ENCODE results near the gene SLC16A13. TPM values are rescaled to one million over a fixed set of nuclear protein-coding genes. Genes with fewer than 3 reads are reported as not detected.
"Not testable (repeated sequence)": the region's sequence is repeated elsewhere in the genome, so short reads cannot be mapped to it uniquely, and the experiment has no call there.

The SLC16A13 gene
- total and polyA plus RNA-seq, 4 donors: 2.3 to 43.2 (median 29.9) TPM

GRCh38 chr17:6986676-6987075 is 49.1 kb upstream of the SLC16A13 start:
- 87% methylated on average over 3 of the region's 3 CpGs for WGBS
- H3K27ac ChIP-seq (ENCODE audit: low read depth in 1 of 2, low read length in 2 of 2): no peak overlapping the region
- no peak for DNase-seq (ENCODE audit: low spot score)
- no peak for TF ChIP-seq FOXA1 (IDR thresholded peaks at IDR 0.05)
- no peak for TF ChIP-seq HNF4A (conservative IDR thresholded peaks at IDR 0.05)
- TF ChIP-seq, protein P1, sequence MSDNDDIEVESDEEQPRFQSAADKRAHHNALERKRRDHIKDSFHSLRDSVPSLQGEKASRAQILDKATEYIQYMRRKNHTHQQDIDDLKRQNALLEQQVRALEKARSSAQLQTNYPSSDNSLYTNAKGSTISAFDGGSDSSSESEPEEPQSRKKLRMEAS (IDR thresholded peaks at IDR 0.05): no peak
- no peak for TF ChIP-seq CTCF (IDR thresholded peaks at IDR 0.05; ENCODE audit: low read depth, low read length, missing input control)
- TF ChIP-seq YY1 (IDR thresholded peaks at IDR 0.05): no peak
- no peak for TF ChIP-seq RXRA (IDR thresholded peaks at IDR 0.05)
- H3K4me1 ChIP-seq (ENCODE audit: control insufficient read depth in 4 of 4, insufficient read depth in 4 of 4, low read length in 3 of 4): no peaks in the 10 kb centered on the region
- H3K36me3 ChIP-seq (ENCODE audit: control insufficient read depth in 4 of 4, insufficient read depth in 3 of 4, low read depth in 1 of 4, low read length in 3 of 4): no peaks in the 10 kb centered on the region
- no peaks in the 10 kb centered on the region for H3K9me3 ChIP-seq (ENCODE audit: control insufficient read depth in 4 of 4, low read length in 3 of 4)
- no peak overlapping the region for H3K4me3 ChIP-seq (ENCODE audit: low read depth in 1 of 3, low read length in 3 of 3)
- no peaks in the 10 kb centered on the region for H3K27me3 ChIP-seq (ENCODE audit: control insufficient read depth in 4 of 4, insufficient read depth in 4 of 4, low read length in 3 of 4)
- H3K9ac ChIP-seq (ENCODE audit: low read depth in 1 of 2, low read length in 2 of 2): no peak overlapping the region

DNA sequence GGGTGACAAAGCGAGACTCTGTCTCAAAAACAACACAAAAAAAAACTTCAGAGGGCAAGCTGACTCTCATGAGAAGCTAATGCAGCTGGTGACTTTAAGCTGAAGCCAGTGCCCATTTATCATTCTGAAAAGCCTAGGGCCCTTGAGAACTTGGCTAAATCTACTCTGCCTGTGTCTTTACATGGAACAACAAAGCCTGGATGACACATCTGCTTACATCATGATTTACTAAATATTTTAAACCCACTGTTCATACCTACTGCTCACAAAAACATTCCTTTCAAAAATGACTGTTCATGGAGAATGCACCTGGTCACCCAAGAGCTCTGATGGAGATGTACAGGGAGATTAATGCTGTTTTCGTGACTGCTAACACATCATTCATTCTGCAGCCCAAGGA is 46.0 kb upstream of the SLC16A13 start:
- whole genome bisulfite sequencing: 95% methylated on average over 2 of the region's 2 CpGs
- H3K27me3 ChIP-seq (ENCODE audit: control insufficient read depth in 4 of 4, insufficient read depth in 4 of 4, low read length in 3 of 4): no peaks in the 10 kb centered on the region
- no peaks in the 10 kb centered on the region for H3K4me1 ChIP-seq (ENCODE audit: control insufficient read depth in 4 of 4, insufficient read depth in 4 of 4, low read length in 3 of 4)
- H3K36me3 ChIP-seq (ENCODE audit: control insufficient read depth in 4 of 4, insufficient read depth in 3 of 4, low read depth in 1 of 4, low read length in 3 of 4): no peaks in the 10 kb centered on the region
- no peaks in the 10 kb centered on the region for H3K9me3 ChIP-seq (ENCODE audit: control insufficient read depth in 4 of 4, low read length in 3 of 4)
- H3K27ac ChIP-seq (ENCODE audit: low read depth in 1 of 2, low read length in 2 of 2): no peak overlapping the region
- no peak overlapping the region for H3K9ac ChIP-seq (ENCODE audit: low read depth in 1 of 2, low read length in 2 of 2)
- DNase-seq (ENCODE audit: low spot score): no peak
- H3K4me3 ChIP-seq (ENCODE audit: low read depth in 1 of 3, low read length in 3 of 3): no peak overlapping the region
- TF ChIP-seq GABPA (IDR thresholded peaks at IDR 0.05 in 1 of 2, conservative IDR thresholded peaks at IDR 0.05 in 1 of 2): no peak
- TF ChIP-seq JUND (IDR thresholded peaks at IDR 0.05): no peak
- TF ChIP-seq, protein P2, sequence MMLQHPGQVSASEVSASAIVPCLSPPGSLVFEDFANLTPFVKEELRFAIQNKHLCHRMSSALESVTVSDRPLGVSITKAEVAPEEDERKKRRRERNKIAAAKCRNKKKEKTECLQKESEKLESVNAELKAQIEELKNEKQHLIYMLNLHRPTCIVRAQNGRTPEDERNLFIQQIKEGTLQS (IDR thresholded peaks at IDR 0.05): no peak
- no peak for TF ChIP-seq RAD21 (IDR thresholded peaks at IDR 0.05)
- no peak for TF ChIP-seq SP1 (IDR thresholded peaks at IDR 0.05)
- TF ChIP-seq FOXA2 (IDR thresholded peaks at IDR 0.05): no peak
- TF ChIP-seq HNF4G (IDR thresholded peaks at IDR 0.05): no peak

GRCh38 chr17:6993613-6994056 is 42.2 kb upstream of the SLC16A13 start:
- WGBS: 80% methylated on average over 5 of the region's 5 CpGs
- DNase-seq (ENCODE audit: low spot score); H3K27ac ChIP-seq (ENCODE audit: low read depth in 1 of 2, low read length in 2 of 2): not testable (repeated sequence)

GRCh38 chr17:6994118-6994598 is 41.7 kb upstream of the SLC16A13 start:
- H3K27me3 ChIP-seq (ENCODE audit: control insufficient read depth in 4 of 4, insufficient read depth in 4 of 4, low read length in 3 of 4): no peaks in the 10 kb centered on the region
- no peak overlapping the region for H3K9ac ChIP-seq (ENCODE audit: low read depth in 1 of 2, low read length in 2 of 2)
- peaks cover 2 to 10% (median 5%) of the 10 kb centered on the region in 4 donors for H3K4me1 ChIP-seq (ENCODE audit: control insufficient read depth in 4 of 4, insufficient read depth in 4 of 4, low read length in 3 of 4)
- H3K4me3 ChIP-seq (ENCODE audit: low read depth in 1 of 3, low read length in 3 of 3): no peak overlapping the region
- H3K9me3 ChIP-seq (ENCODE audit: control insufficient read depth in 4 of 4, low read length in 3 of 4): no peaks in the 10 kb centered on the region
- 90% methylated on average over 10 of the region's 10 CpGs for WGBS
- no peak overlapping the region for H3K27ac ChIP-seq (ENCODE audit: low read depth in 1 of 2, low read length in 2 of 2)
- peaks cover 0 to 8% (median 3%) of the 10 kb centered on the region in 4 donors for H3K36me3 ChIP-seq (ENCODE audit: control insufficient read depth in 4 of 4, insufficient read depth in 3 of 4, low read depth in 1 of 4, low read length in 3 of 4)
- DNase-seq (ENCODE audit: low spot score): no peak
- no peak for TF ChIP-seq HNF4A (conservative IDR thresholded peaks at IDR 0.05)
- TF ChIP-seq, protein P2 (IDR thresholded peaks at IDR 0.05): no peak
- no peak for TF ChIP-seq TAF1 (conservative IDR thresholded peaks at IDR 0.05)
- no peak for TF ChIP-seq FOXA2 (IDR thresholded peaks at IDR 0.05)
- TF ChIP-seq EGR1 (IDR thresholded peaks at IDR 0.05; ENCODE audit: low read depth in 2 of 2): no peak
- TF ChIP-seq CTCF (IDR thresholded peaks at IDR 0.05; ENCODE audit: low read depth, low read length, missing input control): no peak
- TF ChIP-seq, protein P3, sequence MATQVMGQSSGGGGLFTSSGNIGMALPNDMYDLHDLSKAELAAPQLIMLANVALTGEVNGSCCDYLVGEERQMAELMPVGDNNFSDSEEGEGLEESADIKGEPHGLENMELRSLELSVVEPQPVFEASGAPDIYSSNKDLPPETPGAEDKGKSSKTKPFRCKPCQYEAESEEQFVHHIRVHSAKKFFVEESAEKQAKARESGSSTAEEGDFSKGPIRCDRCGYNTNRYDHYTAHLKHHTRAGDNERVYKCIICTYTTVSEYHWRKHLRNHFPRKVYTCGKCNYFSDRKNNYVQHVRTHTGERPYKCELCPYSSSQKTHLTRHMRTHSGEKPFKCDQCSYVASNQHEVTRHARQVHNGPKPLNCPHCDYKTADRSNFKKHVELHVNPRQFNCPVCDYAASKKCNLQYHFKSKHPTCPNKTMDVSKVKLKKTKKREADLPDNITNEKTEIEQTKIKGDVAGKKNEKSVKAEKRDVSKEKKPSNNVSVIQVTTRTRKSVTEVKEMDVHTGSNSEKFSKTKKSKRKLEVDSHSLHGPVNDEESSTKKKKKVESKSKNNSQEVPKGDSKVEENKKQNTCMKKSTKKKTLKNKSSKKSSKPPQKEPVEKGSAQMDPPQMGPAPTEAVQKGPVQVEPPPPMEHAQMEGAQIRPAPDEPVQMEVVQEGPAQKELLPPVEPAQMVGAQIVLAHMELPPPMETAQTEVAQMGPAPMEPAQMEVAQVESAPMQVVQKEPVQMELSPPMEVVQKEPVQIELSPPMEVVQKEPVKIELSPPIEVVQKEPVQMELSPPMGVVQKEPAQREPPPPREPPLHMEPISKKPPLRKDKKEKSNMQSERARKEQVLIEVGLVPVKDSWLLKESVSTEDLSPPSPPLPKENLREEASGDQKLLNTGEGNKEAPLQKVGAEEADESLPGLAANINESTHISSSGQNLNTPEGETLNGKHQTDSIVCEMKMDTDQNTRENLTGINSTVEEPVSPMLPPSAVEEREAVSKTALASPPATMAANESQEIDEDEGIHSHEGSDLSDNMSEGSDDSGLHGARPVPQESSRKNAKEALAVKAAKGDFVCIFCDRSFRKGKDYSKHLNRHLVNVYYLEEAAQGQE (IDR thresholded peaks at IDR 0.05): no peak

More at GRCh38 chr17:6993613-6994056, 42.2 kb upstream of the SLC16A13 start:
- not testable (repeated sequence) for H3K36me3 ChIP-seq (ENCODE audit: control insufficient read depth in 4 of 4, insufficient read depth in 3 of 4, low read depth in 1 of 4, low read length in 3 of 4); H3K9ac ChIP-seq (ENCODE audit: low read depth in 1 of 2, low read length in 2 of 2); H3K4me1 ChIP-seq (ENCODE audit: control insufficient read depth in 4 of 4, insufficient read depth in 4 of 4, low read length in 3 of 4); H3K9me3 ChIP-seq (ENCODE audit: control insufficient read depth in 4 of 4, low read length in 3 of 4); H3K4me3 ChIP-seq (ENCODE audit: low read depth in 1 of 3, low read length in 3 of 3); H3K27me3 ChIP-seq (ENCODE audit: control insufficient read depth in 4 of 4, insufficient read depth in 4 of 4, low read length in 3 of 4)

Data from liver (tissue), 9 donors.